Endometrial microvascular endothelial cells (primary cell): Measurements from ENCODE around the gene GSAP. TPM values are rescaled to one million over a fixed set of nuclear protein-coding genes. Genes with fewer than 3 reads are reported as not detected.
"Not testable (repeated sequence)": the region's sequence is repeated elsewhere in the genome, so short reads cannot be mapped to it uniquely, and the experiment has no call there.

Experiments
- in situ Hi-C: cut with HindIII; loops from 2 replicates; pipeline ENCODE4 v1.10.0; 2017; ENCODE audit warnings: low sequenced_read_pairs, low pct_unique_long_range_greater_than_20kb; ENCODE audit errors: inconsistent ontology term
- total RNA-seq: library from RNA; depleted of rRNA; stranded (reverse); fragments of >200 nt; gene quantifications from one replicate; pipeline ENCODE4 v1.2.3, GENCODE V29; 2015; ENCODE audit errors: inconsistent ontology term

GSAP gene
- total RNA-seq, 1 donor from 2014 or later = 5.2 TPM

- in situ Hi-C loops = no loop called here
Measured at GRCh38 chr7:77313876-77314480, 102.2 kb downstream of the GSAP start.

GRCh38 chr7:77313085-77313484, 103.1 kb downstream of the GSAP start:
- in situ Hi-C loops = no loop called here

DNA sequence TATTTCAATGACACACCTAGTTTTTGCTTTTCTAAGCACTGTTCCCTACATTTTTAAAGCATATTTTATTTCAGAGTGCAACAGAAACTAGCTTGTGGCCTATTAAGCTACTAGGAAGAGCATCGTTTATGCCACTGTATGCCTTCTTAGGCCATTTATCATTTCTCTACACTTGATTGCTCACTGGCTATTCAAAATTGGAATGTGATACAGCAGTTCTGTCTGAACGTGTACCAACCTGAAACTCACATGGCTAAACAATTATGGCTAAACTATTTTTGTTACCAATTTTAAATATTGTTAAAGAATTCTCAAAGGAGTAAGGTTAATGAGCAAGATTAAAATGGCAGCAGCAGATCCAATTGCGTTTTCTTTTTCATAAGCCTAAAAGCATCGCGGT, 105.2 kb downstream of the GSAP start:
- in situ Hi-C loops = no loop called here

DNA sequence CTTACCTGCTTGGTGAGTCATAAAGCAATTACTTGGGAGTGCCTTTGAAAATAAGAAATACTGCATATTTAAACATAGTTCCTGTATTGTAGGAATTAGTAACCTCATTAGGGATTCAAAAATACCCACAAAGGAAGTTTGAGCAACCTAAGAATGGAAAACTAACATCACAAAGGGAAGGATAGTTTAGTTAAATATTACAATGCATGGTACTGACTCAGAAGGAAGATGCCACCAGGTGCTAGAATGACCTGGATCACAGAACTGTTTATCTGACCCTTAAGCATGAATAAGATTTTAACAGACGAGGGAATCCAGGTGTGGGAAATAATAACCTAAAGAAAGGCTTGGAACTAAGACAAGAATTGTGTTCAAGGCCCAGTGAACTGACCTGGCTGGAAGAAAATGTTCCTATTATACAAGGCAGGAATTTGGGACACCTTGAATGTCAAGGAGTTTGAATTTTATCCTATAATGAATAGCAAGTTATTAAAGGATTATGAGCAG, 106.4 kb downstream of the GSAP start:
- in situ Hi-C loops = no loop called here

DNA sequence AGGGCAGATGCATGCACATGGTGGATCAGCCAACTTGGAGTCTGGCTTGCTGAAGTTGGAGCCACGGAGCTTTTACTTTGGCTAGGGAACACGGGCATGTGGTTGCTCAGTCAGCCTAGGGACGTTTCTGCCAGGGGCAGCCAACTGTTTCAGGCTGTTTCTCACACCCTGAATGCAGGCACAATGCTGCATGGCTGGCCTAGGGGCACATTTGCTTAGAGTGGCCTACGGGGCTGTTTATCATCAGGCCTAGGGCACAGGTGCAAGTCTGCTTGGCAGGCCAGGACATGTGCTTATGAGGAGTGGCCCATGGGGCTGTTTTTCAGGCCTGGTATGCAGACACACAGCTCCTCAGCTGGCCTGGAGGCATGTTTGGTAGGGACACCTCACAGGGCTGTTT, 107.4 kb downstream of the GSAP start:
- in situ Hi-C loops = no loop called here

GRCh38 chr7:77306231-77307067, 109.7 kb downstream of the GSAP start:
- in situ Hi-C loops = no loop called here

GRCh38 chr7:77295549-77295948, 120.6 kb downstream of the GSAP start:
- in situ Hi-C loops = no loop called here

- in situ Hi-C loops = no loop called here
Measured at GRCh38 chr7:77293046-77293445, 123.1 kb downstream of the GSAP start.

DNA sequence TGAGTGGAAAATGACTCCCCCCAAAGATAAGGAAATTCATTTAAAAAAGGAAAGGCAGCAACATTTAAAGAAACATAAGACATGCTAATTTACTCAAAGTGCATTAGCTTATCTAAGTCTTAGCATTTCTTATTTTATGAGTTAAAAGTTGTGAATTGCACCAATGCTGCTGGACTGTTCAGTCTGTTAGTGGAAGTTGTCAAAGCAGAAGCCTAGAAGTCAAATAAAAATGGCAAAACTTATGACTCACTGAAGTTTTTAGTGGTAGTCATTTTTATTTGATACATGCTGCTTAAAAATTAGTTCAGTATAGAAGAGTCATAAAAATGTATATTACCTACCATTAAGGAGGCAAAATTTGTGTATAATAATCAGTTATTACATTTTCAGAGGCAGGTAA, 125.7 kb downstream of the GSAP start:
- in situ Hi-C loops = no loop called here

- in situ Hi-C loops = no loop called here
Measured at GRCh38 chr7:77289387-77289786, 126.8 kb downstream of the GSAP start.

GRCh38 chr7:77288676-77289320, 127.4 kb downstream of the GSAP start:
- in situ Hi-C loops = no loop called here

- in situ Hi-C loops = no loop called here
Measured at GRCh38 chr7:77284616-77285015, 131.5 kb downstream of the GSAP start.

GRCh38 chr7:77284005-77284404, 132.1 kb downstream of the GSAP start:
- in situ Hi-C loops = no loop called here

DNA sequence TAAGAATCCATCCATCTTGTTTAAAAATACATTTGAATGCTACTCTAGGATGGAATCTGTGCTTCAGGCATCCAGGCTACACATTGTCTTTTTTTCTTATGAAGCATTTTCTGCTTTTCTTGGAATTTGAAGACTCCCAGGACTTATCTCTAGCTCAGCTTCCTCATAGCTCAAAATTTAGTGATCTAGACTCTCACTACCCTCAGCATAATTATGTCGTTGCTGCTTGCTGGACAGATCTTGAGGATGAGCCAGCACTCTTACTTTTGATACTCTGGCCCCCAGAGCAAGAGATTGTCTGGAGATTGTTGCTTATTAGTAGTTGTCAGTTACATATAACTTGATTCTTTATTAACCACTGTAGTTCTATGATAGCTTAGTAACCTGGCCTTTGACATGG, 133.3 kb downstream of the GSAP start:
- in situ Hi-C loops = no loop called here

- in situ Hi-C loops = no loop called here
Measured at GRCh38 chr7:77281780-77282478, 134.2 kb downstream of the GSAP start.

GRCh38 chr7:77276120-77276519, 140.0 kb downstream of the GSAP start:
- in situ Hi-C loops = no loop called here

- in situ Hi-C loops = not testable (repeated sequence)
Measured at GRCh38 chr7:77275663-77276062, 140.5 kb downstream of the GSAP start.

DNA sequence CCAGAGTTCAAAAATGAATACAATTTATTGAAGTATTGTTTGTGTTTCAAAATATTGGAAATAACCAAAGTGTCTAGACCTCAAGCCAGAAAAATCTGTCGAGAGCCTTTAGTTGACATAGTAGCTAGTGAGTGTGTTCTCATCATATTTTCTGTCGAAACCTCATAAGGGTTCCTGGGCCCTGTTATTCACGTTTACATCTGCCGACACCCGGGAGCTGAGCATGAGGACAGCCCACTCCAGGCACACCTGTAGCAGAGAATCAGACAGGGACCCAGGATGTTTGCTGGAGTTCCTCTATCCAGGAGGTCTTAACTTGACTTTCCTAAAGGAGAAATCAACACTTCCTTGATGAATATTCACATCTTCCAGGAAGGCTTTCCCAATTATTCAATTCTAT, 144.4 kb downstream of the GSAP start:
- in situ Hi-C loops = no loop called here

DNA sequence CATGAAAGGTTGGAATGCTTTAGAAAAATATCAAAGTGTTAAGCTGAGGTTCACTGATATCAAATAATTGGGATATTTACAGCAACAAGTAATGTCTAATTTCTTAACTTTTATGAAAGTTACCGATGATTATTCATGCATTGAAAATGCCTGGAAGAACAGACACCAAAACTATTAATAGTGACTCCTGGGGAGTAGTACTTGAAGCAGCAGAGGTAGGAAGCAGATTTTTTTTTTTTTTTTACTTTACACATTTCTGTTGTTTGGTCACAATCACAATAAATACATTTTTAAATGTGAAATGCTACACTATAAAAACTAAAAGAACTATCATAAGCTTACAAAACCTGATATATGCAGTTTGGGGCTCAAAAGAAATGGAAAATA, 146.1 kb downstream of the GSAP start:
- in situ Hi-C loops = no loop called here
